NCI-H526 treated with DMSO at 0.1 percent for 48 hours (cell line): ENCODE measurements around the gene POLR2H.
A peak's percentile ranks its signal among the peaks of the same experiment; 100 is the strongest.

Source experiments
- DNase-seq: peaks from one replicate; lab custom pipeline; 2025; lab: John Stamatoyannopoulos, UW

The POLR2H gene

DNA sequence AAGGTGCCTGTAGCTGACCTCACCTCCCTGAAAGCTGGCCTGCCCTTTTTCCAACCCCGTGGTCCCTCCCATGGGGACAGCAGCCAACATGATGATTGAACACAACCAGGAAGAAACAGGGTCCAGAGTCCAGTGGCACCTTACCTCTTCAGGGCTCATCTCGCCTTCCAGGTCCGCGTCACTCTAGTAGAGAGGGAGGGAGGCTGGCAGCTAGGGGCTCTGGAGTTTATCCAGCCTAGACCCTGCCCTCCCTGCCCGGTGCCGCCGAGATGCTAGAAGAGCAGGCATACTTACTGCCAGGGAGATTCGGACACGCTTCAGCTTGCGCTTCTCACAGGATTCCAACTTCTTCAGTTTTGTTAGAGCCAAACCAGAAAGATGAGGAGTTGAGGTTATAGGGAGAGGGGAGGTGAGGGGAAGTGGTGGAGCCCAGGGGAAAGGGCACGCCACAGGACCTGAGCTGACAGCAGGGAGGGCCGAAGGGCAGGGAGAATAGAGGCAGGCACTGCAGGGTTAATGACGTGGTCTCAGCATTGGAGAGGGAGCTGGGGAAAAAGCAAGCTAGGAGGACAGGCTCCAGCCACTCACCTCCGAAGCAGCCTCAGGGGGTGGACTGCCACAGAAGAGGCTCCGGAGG, 9.2 kb upstream of the POLR2H start:
- no peak for DNase-seq

DNA sequence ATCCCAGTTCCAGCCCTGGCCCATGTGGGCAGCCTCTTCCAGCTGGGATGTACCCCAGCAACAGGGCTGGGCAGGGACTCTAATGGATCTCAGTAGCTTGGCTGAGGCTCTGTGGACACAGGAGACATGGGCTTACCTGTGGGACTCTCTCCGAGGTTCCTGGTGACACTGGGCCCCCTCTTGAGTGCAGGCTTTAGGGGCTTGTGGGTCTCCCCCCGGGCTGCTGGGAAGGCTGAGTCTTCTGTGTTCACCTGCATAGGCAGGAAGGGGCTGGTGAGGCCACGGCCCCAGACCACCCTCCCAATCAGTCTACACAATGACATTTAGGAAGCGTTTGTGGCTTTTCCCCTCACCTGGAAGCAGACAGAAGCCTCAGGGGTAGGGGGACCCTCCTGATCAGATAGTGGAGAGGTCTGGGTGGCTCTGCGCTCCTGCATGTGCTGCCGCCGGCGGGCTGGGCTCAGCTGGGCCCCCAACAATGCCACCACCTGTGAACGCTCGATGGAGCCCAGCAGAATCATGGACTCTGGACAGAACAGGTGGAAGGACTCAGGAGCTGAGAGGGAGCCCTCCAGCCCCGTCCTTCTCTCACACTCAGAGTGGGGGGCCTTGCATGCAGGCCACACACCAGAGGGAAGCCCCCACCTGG, 8.5 kb upstream of the POLR2H start:
- no peak for DNase-seq

- no peak for DNase-seq
These were observed 8.0 kb upstream of the POLR2H start for GRCh38 chr3:184353546-184353941.

DNA sequence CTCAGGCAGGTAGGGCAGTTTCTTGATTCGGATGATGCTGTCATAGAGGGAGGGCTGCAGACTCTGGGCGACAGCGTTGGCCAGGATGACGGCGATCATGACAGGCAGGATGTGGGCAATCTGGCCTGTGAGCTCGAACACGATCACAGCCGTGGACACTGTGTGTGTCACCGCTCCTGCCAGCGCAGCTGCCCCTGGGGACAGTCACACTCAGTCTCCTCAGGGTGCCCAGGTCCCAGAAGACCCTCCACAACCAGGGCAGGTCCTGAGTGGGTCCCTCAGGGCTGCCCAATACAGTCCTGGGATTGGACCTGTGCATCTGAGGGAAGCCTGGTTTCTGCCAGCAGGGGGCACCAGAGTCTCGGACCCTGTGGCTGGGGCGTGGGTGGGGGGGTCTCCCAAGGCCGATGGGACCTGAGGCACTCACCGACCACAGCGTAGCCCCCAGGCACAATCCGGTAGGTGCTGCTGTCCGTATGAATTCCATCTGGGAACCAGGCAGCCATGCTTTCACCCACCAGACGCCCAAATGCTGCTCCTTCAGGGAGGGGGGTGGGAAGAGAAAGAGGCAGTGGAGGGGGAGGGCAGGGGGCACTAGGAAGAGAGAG, 7.3 kb upstream of the POLR2H start:
- DNase-seq: no peak

DNA sequence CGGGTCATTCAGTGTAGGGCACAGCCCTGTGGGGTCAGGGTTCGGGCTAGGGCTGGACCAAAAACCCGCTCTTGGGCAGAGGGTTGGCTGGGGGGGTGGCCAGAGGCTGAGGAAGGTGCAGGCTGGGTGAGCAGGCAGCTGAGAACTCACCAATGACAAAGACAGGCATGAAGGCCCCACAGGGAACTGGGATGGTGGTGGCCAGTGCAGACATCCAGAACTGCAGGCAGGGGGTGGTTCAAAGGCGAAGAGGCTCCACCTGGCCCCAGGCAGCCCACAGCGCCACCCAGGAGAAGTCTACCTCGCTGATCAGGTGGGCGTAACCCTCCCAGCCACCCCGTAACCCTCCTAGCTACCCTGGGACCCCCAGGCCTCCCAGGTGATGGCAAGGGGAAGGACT, 6.8 kb upstream of the POLR2H start:
- DNase-seq: no peak

GRCh38 chr3:184355261-184356040, 6.1 kb upstream of the POLR2H start:
- DNase-seq: no peak

GRCh38 chr3:184357248-184358123, 4.0 kb upstream of the POLR2H start:
- DNase-seq: no peak

- no peak for DNase-seq
These were observed 3.3 kb upstream of the POLR2H start for GRCh38 chr3:184358124-184358767.

DNA sequence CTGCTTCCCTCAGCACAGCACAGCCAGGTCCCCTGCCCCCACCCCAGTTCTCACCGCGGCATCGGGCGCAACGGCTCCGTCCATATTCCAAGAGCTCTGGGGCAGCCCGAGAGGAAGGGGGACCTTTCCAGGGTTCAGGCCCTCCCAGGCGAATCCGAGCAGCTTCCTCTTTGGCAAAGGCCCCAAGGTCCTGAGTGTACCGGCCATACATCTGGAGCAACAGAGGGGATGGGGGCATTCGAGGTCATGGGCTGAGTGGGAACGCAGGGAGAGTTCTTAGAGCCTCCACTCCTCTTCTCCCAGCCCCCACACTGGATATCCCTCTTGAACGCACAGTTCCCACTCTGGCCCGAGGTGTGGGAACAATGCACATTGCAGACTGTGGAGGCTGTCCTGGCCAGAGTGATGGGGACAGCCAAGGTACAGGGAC, 2.6 kb upstream of the POLR2H start:
- DNase-seq: no peak

DNA sequence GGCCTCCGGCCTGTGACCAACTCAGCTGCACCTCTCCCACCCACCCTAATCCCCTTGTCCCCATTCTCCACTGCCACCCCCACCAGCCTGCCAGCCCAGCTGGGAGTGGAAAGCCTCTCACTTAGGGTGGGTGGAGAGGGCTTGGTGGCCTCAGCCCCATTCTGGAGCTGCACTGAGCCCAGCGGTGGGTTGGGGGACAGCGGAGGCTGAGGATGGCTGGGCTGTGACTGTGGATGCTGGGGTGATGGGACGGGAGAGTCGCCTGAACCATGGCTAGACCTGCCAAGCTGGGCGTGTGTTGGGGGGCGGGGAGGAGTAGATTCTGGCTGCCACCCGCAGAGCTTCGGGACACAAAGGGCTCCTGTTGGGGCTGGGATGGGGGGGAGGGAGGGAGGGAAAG, 1.9 kb upstream of the POLR2H start:
- DNase-seq: no peak

- no peak for DNase-seq
These were observed 1.2 kb upstream of the POLR2H start for GRCh38 chr3:184360070-184360928.

DNA sequence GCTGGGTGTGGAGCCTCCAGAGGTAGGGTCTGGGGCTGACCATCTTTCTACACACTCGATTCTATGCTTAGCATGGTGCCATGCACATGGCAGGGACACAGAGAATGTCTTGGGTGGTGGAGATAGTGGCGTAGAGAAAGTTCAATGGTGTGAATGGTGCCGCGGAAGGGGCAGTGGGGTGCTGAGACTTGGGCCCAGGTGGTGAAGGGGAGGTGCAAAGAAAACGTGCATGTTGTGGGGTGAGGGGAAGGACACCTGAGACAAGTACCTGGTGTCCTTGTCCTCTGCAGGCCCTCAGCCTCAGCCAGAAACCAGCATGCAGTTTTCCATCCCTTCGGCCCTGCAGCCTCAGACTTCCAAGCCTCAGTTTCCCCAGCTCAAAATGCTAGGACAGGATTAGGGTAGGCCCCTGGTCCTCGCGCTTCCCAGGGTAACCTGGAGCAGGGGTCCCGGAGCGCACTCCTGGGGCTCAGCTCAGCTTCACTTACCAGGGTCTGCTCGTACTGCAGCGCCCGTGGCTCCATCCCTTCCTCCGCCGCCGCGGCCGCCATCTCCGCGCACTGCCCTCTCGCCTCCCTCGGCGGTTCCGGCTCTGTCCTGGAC, 480 bp upstream of the POLR2H start:
- DNase-seq: no peak

DNA sequence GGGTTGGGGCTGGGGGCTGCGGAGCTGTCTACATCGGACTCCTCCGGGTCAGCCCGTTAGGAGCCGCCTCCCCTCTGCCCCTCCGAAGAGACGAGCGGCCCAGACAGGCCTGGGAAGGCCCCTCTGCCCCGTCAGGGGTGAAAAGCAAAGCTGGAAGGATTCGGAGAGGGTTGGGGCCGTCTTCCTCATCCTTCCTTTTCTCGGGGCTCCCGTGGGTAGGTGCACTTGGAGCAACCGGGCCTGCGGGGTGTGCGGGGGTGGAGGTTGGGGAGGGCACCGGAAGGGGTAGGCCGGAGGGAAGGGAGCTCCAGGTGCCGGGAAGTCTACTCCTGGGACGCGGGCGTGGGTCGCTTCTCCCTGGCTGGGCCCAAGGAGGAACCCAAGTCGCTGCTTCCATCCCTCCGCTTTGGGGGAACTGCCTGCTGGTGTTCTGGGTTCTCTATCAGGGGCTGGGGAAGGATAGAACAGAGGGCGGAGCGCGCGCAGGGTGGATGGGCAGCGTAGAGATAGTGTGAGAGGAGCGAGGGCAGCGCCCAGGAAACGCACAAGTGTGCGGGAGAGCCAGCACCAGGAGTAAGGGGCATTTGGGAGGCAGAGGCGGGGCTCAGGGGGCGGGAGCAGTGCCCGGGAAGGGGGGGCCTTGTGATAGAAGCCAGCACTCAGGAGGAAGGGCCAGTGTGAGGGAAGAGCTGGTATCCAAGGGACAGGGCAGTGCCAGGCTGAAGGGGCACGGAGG, 590 bp downstream of the POLR2H start:
- peak; percentile 57 for DNase-seq

DNA sequence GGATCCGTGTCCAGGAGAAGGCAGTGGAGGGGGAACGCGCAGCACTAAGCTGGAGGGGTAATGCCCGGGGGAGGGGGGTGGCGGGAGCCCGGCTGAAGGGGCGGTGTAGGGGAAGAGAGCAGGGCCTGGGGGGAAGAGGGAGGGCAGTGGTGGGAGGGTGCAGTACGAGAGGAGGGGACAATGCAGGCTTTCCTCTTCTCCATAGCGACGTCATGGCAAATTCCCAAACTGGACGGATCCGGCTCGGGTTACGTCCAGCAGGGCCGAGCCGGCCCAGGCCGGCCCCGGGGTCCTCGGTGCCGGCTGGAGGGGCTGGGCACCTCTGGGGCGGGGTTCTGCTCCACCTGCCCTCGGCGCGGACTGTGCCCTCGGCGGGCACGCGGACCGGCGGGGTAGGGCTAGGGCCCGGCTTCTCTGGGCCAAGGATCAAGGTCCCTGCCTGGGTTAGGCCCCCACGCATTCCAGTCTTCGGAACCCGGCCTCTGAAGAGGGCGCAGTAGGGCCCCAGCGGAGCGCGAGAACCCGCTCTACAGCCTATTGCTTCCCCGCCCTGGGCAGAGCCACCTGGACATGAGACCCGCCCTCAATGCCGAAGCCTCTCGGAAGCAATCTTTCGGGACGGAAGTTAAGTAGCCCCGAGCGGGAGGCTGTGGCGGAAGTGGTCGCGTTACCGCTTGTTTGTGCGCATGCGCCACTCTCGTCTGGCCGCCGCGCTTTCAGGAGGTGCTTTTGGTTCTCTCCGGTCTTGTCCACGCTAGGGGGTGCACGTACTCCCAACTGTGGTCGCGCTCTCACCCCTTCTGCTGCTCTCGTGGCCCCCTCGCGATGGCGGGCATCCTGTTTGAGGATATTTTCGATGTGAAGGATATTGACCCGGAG, 1.4 kb downstream of the POLR2H start:
- peak; percentile 96 for DNase-seq

DNA sequence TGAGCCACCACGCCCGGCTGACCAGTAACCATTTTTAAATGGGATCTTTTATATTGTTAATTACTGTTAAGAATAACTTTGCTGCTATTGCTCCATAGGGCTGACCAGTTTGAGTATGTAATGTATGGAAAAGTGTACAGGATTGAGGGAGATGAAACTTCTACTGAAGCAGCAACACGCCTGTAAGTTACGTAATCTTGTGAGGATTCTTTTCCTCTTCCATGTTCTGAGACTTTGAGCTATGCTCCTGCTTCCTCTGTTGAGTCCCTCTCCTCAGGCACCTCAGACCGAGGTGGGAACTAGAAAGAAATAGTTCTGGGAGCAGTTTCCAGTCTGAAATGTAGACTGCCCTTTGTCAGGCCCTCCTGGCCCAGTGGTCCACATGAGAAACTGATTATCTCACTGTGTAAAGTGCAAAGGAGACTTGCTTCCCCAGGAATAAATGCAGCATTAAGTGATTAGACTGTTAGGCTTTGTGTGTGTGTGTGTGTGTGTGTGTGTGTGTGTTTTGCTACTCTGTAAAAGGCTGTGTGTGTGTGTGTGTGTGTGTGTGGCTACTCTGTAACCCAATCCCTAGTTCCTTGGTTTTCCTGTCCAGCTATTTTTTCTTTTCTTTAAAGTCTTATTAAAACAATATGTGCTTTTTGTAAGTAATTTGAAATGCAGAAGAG, 5.2 kb downstream of the POLR2H start:
- no peak for DNase-seq

DNA sequence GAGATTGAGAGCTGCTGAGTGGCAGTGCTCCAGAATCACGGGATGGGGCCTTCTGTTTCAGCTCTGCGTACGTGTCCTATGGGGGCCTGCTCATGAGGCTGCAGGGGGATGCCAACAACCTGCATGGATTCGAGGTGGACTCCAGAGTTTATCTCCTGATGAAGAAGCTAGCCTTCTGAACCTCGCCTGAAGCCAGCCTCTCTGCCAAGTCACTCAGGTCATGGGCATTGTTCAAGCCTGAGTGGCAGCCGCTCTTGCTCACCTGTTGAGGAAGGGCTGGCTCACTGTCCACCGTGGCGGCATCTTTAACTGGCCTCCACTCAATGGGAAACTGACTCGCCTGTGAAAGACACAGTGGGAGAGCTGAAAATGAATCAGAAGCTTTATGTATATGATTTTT, 6.6 kb downstream of the POLR2H start:
- no peak for DNase-seq

DNA sequence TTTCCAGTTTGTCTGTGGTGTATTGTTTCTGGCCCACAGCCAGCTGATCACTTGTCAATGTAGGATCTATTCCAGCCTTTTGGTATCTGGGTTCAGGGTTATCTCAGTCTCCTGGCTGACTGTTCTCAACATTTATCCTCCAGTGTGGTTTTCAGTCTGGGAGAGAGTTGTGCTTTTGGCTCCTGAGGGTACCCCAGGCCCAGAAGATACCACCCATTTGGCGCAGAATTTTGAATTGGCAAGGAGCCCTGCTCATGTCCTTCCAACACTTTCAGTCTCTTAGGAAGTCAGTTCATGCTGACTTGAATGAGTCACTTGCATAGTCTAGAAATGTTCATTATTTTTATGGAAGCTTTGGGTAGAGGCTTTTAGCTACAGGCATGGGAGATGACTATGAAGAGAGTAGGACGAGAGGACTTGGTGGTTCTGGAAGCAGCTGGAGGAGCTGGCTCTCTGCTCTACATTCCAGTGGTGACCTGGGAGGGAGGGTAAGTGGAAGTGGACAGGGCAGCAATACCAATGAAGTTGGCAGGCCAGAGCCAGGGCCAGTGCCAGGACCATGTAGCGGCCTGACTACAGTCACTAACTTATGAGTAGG, 7.2 kb downstream of the POLR2H start:
- DNase-seq: no peak
